Tibial nerve (tissue), 4 donors: ENCODE measurements around the gene PCED1B. TPM values are rescaled to one million over a fixed set of nuclear protein-coding genes. Genes with fewer than 3 reads are reported as not detected.

ENCODE experiments used
- DNase-seq, 2 donors: peaks; one replicate each; pipeline ENCODE4 v3.0.0-alpha.2; 2019; ENCODE audit warnings: low spot score in 2 of 2
- H3K27ac ChIP-seq, 4 donors: fragments of 200-600 bp; sonication (generic) in 3 of 4; one replicate each; pipeline ENCODE4 v1.5.1; 2017 to 2019; ENCODE audit warnings: mild to moderate bottlenecking in 1 of 4
- H3K27me3 ChIP-seq, 2 donors: fragments of 200-600 bp; sonication (generic) in 1 of 2; one replicate each; pipeline versions ENCODE4 v1.5.1 to v1.6.0; 2017 to 2019
- H3K36me3 ChIP-seq, 3 donors: fragments of 200-600 bp; sonication (generic); one replicate each; pipeline ENCODE4 v1.5.1; 2018 to 2019
- H3K4me1 ChIP-seq, 4 donors: fragments of 200-600 bp; sonication (generic) in 3 of 4; one replicate each; pipeline ENCODE4 v1.5.1; 2017 to 2019
- H3K4me3 ChIP-seq, 4 donors: fragments of 200-600 bp; sonication (generic) in 3 of 4; one replicate each; pipeline ENCODE4 v1.5.1; 2017 to 2019; ENCODE audit warnings: mild to moderate bottlenecking in 1 of 4, moderate library complexity in 1 of 4
- H3K9me3 ChIP-seq, 4 donors: fragments of 200-600 bp; sonication (generic) in 3 of 4; one replicate each; pipeline ENCODE4 v1.5.1; 2017 to 2019
- EP300 ChIP-seq, 2 donors: sonication (generic); formaldehyde crosslinking; IDR thresholded peaks; one replicate each; pipeline ENCODE4 v1.6.1; 2017; ENCODE audit warnings: antibody characterized with exemption in 2 of 2, mild to moderate bottlenecking in 1 of 2
- POLR2A ChIP-seq, 2 donors: fragments of 450-650 bp; IDR thresholded peaks; one replicate each; pipeline ENCODE4 v1.6.1; 2017; ENCODE audit warnings: antibody characterized with exemption in 2 of 2, mild to moderate bottlenecking in 2 of 2, moderate library complexity in 2 of 2
- WGBS, 2 donors: methylation state at CpG; one replicate each; pipeline ENCODE4 v1.1.5; 2018; 5-methylcytosine and 5-hydroxymethylcytosine counted together
- total RNA-seq, 4 donors: library from RNA; depleted of rRNA; stranded (reverse); fragments of >200 nt; gene quantifications; one replicate each; pipeline ENCODE4 v1.1.0, GENCODE V29; 2016
- TF ChIP-seq, protein P1 (sequence below), 5 experiments: fragments of 200-600 bp in 3 of 5; fragments of 450-650 bp in 2 of 5; sonication (generic) in 3 of 5; IDR thresholded peaks; one replicate each; pipeline ENCODE4 v1.5.1; 2016 to 2019; ENCODE audit warnings: antibody characterized with exemption in 5 of 5, mild to moderate bottlenecking in 3 of 5, moderate library complexity in 2 of 5

The PCED1B gene
- total RNA-seq, 4 donors from 2014 or later: 0.90 to 2.9 (median 2.2) TPM; not detected in 1

DNA sequence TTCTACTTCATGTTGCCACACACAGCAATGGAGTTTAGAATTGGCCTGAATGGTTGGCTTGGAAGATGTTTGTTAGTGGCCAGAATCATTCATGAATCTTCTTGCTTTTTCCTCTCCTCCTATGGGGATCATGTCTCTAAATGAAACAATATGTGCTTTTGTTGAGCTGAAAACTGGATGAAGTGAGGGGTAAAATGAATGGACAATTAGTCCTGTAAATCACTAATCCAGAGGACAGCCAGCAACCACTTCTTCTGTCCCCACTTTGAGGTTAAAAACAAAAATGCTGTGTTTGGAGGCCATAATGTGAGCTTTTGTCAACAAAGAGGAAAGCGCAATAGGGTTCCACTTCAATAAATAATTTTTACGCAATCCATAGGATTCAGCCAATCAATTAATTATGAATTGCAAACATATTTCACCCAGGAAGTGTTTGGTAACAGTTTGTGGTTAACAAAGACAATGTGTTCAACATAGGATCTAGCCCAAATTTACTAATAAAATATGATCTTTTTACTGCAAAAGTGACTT lies 30.7 kb downstream of the PCED1B start:
- WGBS, 2 donors: 30 to 73% methylated on average over 2 of the region's 2 CpGs
- no peaks in the 10 kb centered on the region for H3K9me3 ChIP-seq
- no peaks in the 10 kb centered on the region for H3K27me3 ChIP-seq
- H3K4me1 ChIP-seq: no peaks in the 10 kb centered on the region
- no peak for DNase-seq
- no peak overlapping the region for H3K4me3 ChIP-seq
- TF ChIP-seq, protein P1, sequence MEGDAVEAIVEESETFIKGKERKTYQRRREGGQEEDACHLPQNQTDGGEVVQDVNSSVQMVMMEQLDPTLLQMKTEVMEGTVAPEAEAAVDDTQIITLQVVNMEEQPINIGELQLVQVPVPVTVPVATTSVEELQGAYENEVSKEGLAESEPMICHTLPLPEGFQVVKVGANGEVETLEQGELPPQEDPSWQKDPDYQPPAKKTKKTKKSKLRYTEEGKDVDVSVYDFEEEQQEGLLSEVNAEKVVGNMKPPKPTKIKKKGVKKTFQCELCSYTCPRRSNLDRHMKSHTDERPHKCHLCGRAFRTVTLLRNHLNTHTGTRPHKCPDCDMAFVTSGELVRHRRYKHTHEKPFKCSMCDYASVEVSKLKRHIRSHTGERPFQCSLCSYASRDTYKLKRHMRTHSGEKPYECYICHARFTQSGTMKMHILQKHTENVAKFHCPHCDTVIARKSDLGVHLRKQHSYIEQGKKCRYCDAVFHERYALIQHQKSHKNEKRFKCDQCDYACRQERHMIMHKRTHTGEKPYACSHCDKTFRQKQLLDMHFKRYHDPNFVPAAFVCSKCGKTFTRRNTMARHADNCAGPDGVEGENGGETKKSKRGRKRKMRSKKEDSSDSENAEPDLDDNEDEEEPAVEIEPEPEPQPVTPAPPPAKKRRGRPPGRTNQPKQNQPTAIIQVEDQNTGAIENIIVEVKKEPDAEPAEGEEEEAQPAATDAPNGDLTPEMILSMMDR (IDR thresholded peaks at IDR 0.05): no peak
- TF ChIP-seq POLR2A (IDR thresholded peaks at IDR 0.05): no peak
- H3K36me3 ChIP-seq: peaks cover 0 to 6% (median 0%) of the 10 kb centered on the region in 3 donors
- H3K27ac ChIP-seq: no peak overlapping the region

- Histone ChIP-seq H3K4me3 (no peak overlapping the region), H3K9me3 (no peaks in the 10 kb centered on the region), H3K27ac (no peak overlapping the region), H3K36me3 (peaks cover 0 to 6% (median 0%) of the 10 kb centered on the region in 3 donors), H3K4me1 (no peaks in the 10 kb centered on the region), H3K27me3 (no peaks in the 10 kb centered on the region)
- TF ChIP-seq EP300 (IDR thresholded peaks at IDR 0.05): no peak
- TF ChIP-seq POLR2A (IDR thresholded peaks at IDR 0.05): no peak
- TF ChIP-seq, protein P1 (IDR thresholded peaks at IDR 0.05): no peak
- WGBS, 2 donors: 77 to 85% methylated on average over 2 of the region's 2 CpGs
- DNase-seq: no peak
Measured at GRCh38 chr12:47110718-47111391, 31.4 kb downstream of the PCED1B start.

- no peaks in the 10 kb centered on the region for H3K27me3 ChIP-seq
- no peak overlapping the region for H3K27ac ChIP-seq
- TF ChIP-seq, protein P1 (IDR thresholded peaks at IDR 0.05): no peak
- no peak for TF ChIP-seq POLR2A (IDR thresholded peaks at IDR 0.05)
- TF ChIP-seq EP300 (IDR thresholded peaks at IDR 0.05): no peak
- H3K4me3 ChIP-seq: no peak overlapping the region
- DNase-seq: no peak
- peaks cover 0 to 6% (median 0%) of the 10 kb centered on the region in 3 donors for H3K36me3 ChIP-seq
- no peaks in the 10 kb centered on the region for H3K4me1 ChIP-seq
- 89 to 93% methylated on average over 2 of the region's 2 CpGs for WGBS, 2 donors
- no peaks in the 10 kb centered on the region for H3K9me3 ChIP-seq
Measured at GRCh38 chr12:47111392-47111778, 32.0 kb downstream of the PCED1B start.

DNA sequence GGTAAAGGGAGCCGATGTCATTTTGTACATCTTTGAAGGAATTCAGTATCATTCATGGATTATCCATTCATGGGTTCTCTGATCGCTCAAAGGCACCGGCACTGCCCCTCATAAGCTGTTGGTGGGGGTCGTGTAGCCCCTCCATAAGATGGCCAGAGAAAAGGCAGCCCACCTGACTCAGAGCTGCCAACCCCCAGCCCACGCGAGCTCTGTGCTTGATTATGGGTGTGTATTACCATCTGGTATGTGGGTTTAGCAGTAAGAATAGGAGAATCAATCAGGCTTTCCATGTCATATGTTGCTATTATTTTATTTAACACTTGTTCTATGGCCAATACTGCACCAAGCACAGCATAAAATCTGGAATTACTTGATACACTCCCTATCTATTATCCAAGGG lies 32.4 kb downstream of the PCED1B start:
- TF ChIP-seq POLR2A (IDR thresholded peaks at IDR 0.05) (no peak), EP300 (IDR thresholded peaks at IDR 0.05) (no peak)
- TF ChIP-seq, protein P1 (IDR thresholded peaks at IDR 0.05): no peak
- DNase-seq: no peak
- Histone ChIP-seq H3K36me3 (peaks cover 0 to 6% (median 0%) of the 10 kb centered on the region in 3 donors), H3K27me3 (no peaks in the 10 kb centered on the region), H3K4me1 (no peaks in the 10 kb centered on the region), H3K9me3 (no peaks in the 10 kb centered on the region), H3K4me3 (no peak overlapping the region), H3K27ac (no peak overlapping the region)
- 80 to 88% methylated on average over 6 of the region's 6 CpGs for WGBS, 2 donors

DNA sequence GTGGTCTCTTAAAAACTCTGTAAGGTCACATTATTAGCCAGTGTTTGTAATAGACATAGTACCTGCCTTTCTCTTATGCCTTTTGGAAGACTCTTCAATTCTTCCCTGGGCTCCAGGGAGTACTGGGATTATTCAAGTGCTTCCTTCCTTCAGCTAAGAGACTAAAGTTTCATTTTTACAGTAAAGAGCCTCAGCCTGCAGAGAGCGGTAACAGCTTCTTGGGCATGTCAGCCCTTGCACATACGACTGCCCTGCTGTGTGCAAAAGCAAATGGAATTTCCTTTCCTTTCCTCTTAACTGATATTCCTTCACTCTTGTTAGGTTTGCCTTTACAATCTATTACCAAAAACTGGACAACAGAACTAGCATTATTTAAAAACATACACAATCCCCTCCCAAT lies 33.3 kb downstream of the PCED1B start:
- H3K27ac ChIP-seq: no peak overlapping the region
- DNase-seq: no peak
- H3K36me3 ChIP-seq: peaks cover 0 to 6% (median 0%) of the 10 kb centered on the region in 3 donors
- no peaks in the 10 kb centered on the region for H3K4me1 ChIP-seq
- no peak for TF ChIP-seq POLR2A (IDR thresholded peaks at IDR 0.05)
- TF ChIP-seq, protein P1 (IDR thresholded peaks at IDR 0.05): no peak
- no peak for TF ChIP-seq EP300 (IDR thresholded peaks at IDR 0.05)
- H3K9me3 ChIP-seq: no peaks in the 10 kb centered on the region
- WGBS, 2 donors: 55 to 74% methylated on average over 2 of the region's 2 CpGs
- H3K27me3 ChIP-seq: no peaks in the 10 kb centered on the region
- H3K4me3 ChIP-seq: no peak overlapping the region
